Stimulated activated CD4-positive, alpha-beta T cell treated with anti-CD3 and anti-CD28 coated beads, Interleukin-12 subunit alpha, Interleukin-12 subunit beta, amount 100 ng/mL, for 24 hours (primary cell): Measurements from ENCODE around the gene PAQR9.

Experiments
- DNase-seq, 2 experiments: peaks; one replicate each; pipeline ENCODE4 v3.0.0-alpha.2; 2020; ENCODE audit warnings: low read depth in 2 of 2

The PAQR9 gene

DNA sequence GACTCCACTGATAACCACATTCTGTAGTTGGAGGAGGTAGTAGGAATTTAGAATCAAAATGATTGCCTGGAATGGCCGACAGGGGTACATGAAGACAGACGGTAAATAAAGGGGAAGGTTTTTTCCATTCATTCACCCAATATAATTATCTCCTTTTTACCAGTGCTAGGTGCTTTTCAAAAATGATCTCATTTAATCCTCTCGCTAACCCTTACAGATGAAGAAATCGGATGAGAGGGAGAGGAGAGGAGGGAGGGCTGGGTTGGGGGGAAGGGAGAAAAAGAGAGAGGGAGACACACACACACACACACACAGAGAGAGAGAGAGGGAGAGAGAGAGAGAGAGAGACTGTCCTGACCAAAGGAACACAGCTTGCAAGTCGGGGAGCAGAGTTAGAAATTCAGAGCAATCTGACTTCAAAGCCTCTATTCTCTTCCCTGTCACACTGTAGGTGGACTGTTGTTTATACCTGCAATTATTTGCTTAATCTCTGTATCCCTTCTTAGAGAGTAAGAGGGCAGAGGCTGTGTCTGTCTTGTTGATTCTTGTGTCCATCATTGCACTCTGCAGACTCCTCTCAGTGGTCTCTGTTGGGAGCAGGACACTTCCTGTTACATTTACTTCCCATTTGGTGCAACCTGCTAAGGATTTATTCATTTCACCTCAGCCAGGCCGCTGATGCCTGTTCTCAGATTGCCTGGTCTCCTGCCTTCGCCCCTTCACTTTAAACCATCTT lies 18.7 kb upstream of the PAQR9 start:
- no peak for DNase-seq

DNA sequence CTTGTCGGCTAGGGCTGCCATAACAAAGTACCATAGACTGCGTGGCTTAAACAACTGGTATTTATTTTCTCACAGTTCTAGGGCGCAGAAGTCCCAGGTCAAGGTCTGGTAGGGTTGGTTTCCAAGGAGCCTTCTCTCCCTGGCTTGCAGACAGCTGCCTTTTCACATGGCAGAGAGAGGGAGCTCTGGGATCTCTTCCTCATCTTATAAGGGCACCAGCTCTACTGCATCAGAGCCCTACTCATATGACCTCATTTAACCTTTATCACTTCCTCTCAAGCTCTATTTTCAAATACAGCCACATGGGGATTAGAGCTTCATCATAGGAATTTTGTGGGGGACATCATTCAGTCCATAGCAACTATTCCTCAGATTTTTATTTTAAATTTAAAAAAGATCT lies 17.6 kb upstream of the PAQR9 start:
- DNase-seq, result no peak

- no peak for DNase-seq
These were observed 13.9 kb upstream of the PAQR9 start for GRCh38 chr3:142977399-142977728.

- no peak for DNase-seq
These were observed 13.3 kb upstream of the PAQR9 start for GRCh38 chr3:142976621-142977398.

DNA sequence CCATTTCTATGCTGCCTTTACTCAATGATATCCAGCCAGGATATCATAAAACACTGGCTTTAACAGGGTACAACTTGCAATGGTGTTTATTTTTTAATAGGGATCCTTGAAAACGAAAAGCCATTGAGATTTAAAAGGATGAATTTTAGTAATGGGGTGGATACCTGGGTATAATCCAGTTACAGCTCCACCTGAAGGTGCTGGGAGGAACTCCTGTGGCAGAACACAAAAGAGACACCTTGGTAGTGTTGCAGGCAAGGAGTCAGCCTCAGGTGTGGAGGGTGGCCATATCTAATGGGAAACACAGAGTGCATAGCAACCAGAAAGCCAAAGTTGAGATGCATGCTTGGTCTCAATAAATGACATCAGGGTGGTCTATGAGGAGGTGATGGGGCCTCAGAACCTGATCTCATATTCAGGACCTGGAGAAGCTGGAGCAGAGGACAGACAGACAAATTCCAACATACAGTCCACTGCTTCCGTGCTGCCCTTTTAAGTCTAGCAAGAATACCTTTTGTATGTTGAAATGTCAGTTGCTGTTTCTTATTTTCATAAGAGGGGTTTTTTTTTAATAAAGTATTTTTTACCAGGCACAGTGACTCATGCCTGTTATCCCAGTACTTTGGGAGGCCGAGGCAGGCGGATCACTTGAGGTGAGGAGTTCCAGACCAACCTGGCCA lies 12.0 kb upstream of the PAQR9 start:
- no peak for DNase-seq

GRCh38 chr3:142973217-142974009 lies 9.9 kb upstream of the PAQR9 start:
- DNase-seq, result no peak

DNA sequence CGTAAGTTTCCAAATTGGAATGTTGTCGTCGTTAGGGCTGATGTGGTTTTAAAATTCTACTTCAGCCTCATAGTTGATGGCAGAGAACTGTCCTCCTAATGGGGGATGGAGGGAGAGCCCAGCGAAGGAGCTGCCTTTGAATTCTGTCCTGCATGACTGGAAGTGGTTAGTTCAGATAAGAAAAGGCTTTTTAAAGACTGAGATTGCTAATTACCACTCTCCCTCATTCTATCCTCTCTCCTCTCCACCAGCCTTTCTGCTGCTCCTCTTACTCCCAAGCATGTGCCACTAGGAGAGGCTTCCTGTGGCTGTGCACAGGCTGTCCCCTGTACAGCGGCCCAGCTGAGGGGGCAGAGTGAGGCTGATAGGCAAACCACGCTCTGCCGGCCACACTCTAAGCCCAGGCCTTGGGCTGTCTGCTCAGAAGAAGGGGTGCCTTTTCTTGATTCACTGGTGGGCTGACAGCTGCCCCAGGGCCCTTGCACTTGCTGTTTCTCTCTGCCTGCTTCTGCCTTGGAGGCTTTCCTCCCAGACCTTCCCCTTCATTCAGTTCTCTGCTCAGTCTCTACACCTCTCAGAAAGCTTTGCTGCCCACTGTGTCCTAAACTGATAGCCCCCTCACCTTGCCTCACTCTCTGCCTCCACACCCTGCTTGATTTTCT lies 8.7 kb upstream of the PAQR9 start:
- DNase-seq, result no peak

- DNase-seq, result no peak
These were observed 8.0 kb upstream of the PAQR9 start for GRCh38 chr3:142971431-142971830.

- DNase-seq, result no peak
These were observed 5.0 kb upstream of the PAQR9 start for GRCh38 chr3:142968319-142969025.

DNA sequence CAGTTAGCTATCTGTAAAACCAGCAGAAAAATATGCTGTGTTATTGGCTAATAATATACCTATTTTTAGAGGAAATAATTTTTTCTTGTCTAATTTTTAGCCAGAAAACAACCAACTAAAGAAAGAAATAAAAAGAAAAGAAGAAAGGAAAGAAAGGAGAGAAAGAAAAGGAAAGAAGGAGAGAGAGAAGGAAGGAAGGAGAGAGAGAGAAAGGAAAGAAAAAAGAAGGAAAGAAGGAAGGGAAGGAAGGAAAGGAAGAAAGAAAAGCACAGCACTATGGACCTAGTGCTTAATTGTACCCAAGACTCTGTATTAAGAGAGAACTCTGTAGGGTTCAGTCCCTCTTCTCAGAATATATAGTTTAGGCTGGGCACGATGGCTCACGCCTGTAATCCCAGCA lies 3.3 kb upstream of the PAQR9 start:
- DNase-seq, result no peak

DNA sequence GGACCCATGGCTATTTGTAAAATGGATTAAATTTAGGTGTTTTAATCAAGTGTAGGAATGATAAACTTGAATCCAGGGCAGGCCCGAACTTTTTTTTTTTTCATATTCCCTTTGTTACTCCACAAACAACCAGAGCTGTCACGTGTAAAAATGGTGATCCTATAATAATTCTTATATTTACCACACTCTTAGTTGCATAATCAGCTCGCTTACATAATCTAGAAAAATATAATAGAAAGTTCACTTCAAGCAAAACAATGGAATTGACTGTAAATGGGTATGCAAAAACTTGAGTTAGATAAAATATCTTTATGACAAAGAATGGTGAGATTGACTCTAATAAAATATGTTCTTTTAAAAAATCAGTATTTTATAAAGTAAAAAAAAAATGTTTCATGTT lies 2.1 kb upstream of the PAQR9 start:
- no peak for DNase-seq

DNA sequence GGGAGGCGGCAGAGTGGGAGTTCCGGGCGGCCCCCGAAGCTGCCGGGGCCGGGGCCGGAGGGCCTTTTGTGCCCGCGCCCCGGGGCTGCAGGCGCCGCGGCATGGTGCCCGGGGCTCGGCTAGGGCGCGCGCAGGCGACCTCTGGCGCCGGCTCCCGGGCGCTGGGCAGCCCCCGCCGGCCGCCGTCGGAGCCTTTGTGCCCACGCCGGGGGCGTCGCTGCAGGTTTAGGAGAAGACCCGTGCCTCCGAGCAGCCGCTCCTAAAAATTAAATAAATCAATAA lies 299 bp downstream of the PAQR9 start:
- DNase-seq, result no peak

- DNase-seq, result no peak
These were observed 797 bp downstream of the PAQR9 start for GRCh38 chr3:142962520-142963233.

DNA sequence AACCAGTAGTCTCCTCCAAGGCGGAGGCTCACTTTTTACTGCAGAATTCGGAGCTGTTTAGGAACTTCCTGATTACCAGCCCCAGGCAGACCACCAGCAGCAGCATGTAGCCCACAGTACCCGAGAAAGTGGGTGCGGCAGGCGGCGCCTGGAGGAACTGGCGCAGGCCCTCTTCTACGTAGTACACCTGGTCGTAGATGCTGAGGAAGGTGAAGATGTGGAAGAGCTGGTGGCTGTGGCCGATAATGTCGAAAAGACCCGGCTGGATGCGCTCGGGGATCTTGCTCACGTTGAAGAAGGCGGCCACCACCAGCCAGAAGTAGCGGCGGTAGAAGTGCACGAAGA lies 1.3 kb downstream of the PAQR9 start:
- DNase-seq, result no peak

DNA sequence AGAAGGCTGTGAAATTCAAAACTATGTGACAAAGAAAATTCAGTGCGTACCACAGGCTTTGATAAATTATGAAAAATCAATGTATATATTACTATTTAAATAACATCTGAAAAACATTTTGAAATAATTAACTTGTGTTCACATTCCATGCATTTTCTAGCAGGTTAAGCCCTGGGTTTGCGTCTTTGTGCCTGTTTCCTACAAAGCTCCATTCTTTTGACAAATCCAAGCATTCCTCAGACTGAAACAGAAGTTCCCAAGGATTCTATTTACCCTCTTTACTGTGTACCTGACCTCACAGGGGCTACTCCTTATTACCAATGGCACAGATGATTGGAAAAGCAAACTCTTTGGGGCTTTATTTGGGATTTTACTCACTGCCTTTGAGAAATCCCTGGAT lies 1.9 kb downstream of the PAQR9 start:
- no peak for DNase-seq

- DNase-seq, result no peak
These were observed 3.1 kb downstream of the PAQR9 start for GRCh38 chr3:142960322-142960850.

- peak in 1 of 2 experiments; percentile 13 for DNase-seq
These were observed 4.8 kb downstream of the PAQR9 start for GRCh38 chr3:142958707-142959106.

DNA sequence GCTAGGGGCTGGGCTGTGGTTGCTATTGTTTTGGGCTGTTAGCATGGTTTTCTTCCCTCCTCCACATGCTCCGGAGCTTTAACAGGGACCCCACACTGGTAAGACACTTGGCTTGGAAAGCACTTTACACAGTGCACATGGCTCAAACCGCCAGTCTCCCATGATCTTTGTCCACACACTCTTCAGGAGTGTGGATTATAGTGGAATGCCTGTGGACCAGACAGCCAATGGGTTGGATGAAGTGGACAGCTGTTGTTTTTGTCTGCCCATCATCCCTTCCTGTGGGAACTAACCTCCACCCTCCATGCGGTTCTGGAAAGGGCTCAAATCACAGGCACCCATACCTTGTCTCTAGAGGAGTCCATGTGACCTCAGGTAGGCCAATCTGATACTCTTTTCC lies 10.0 kb downstream of the PAQR9 start:
- no peak for DNase-seq

DNA sequence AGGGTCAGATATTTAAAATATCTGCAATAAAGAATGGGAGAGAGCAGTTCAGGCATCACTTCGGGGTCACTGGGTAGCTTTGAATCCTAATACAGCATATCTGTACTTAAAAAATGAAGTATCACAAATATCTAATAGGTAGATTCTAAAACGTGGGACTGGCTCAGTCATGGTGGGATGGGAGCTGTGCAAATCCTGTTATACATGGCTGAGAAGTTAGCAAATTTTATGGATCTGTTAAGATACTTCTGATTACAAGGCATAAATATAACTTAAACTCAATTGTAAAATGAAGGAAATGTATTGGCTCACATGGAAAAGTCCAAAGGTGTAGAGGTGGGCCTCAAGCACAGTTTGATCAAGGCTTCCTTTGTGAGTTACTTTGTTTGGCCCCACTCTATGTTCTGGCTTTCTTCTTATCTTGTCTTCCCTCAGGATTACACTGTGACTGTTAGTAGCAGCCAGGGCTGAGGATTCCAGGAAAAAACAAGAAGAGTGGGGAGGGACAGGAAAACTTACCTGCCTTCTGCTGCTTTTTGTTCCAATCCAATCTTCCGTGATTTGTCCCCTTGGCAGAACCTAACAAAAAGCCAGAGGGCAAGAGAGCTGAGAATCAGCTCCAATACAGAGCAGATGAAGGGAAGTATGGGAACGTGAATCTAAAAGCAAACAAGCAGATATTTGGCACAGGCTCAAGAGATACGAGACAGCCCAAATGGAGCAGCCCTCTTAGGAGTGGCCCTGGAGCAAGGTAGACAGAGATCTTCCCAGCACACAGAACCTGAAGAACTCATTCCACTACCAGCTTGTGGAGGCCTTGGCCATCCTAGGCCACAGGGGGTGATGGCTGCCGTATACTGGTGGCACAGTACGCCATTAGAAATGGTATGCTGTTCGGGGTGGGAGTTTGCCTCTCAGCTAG lies 10.9 kb downstream of the PAQR9 start:
- no peak for DNase-seq
